Endothelial cell (in vitro differentiated cells): Measurements from ENCODE around the gene CHST11. TPM values are rescaled to one million over a fixed set of nuclear protein-coding genes. Genes with fewer than 3 reads are reported as not detected.

Experiments
- DNase-seq: peaks from one replicate; pipeline ENCODE4 v3.0.0; 2021; ENCODE audit warnings: low spot score
- H3K27ac Mint-ChIP-seq: one replicate; pipeline ENCODE4 v1.8.0; 2021; ENCODE audit warnings: mixed read lengths, inconsistent platforms; ENCODE audit not compliant: unreplicated experiment
- H3K27me3 Mint-ChIP-seq: one replicate; pipeline ENCODE4 v1.8.0; 2021; ENCODE audit warnings: mild to moderate bottlenecking, moderate library complexity, mixed read lengths, inconsistent platforms; ENCODE audit not compliant: unreplicated experiment
- H3K36me3 Mint-ChIP-seq: one replicate; pipeline ENCODE4 v1.8.0; 2021; ENCODE audit warnings: mild to moderate bottlenecking, low read depth, mixed read lengths, inconsistent platforms; ENCODE audit not compliant: unreplicated experiment
- H3K4me1 Mint-ChIP-seq: one replicate; pipeline ENCODE4 v1.8.0; 2021; ENCODE audit warnings: mild to moderate bottlenecking, mixed read lengths, inconsistent platforms; ENCODE audit not compliant: unreplicated experiment
- H3K4me3 Mint-ChIP-seq: one replicate; pipeline ENCODE4 v1.8.0; 2021; ENCODE audit warnings: mild to moderate bottlenecking, mixed read lengths, inconsistent platforms; ENCODE audit not compliant: unreplicated experiment
- H3K9me3 Mint-ChIP-seq: one replicate; pipeline ENCODE4 v1.8.0; 2021; ENCODE audit warnings: mixed read lengths, inconsistent platforms; ENCODE audit not compliant: unreplicated experiment
- total RNA-seq: library from RNA; stranded (reverse); fragmentation: NEBNext Ultra II Directional; extraction: Animal tissue kit (Norgen Biotek cat#: 25700); gene quantifications from one replicate; pipeline ENCODE4 v1.2.1, GENCODE V29; 2021; ENCODE audit not compliant: unreplicated experiment
- TF ChIP-seq, protein P1 (sequence below): fragments of 200-600 bp; sonication (generic); IDR thresholded peaks from one replicate; pipeline ENCODE4 v1.5.0; 2021; ENCODE audit warnings: antibody characterized with exemption; ENCODE audit not compliant: unreplicated experiment

The CHST11 gene
- total RNA-seq, 1 donor from 2014 or later: 11.8 TPM

- DNase-seq: no peak
- peaks cover 3% of the 10 kb centered on the region for H3K36me3 Mint-ChIP-seq
- H3K9me3 Mint-ChIP-seq: no peaks in the 10 kb centered on the region
- TF ChIP-seq, protein P1, sequence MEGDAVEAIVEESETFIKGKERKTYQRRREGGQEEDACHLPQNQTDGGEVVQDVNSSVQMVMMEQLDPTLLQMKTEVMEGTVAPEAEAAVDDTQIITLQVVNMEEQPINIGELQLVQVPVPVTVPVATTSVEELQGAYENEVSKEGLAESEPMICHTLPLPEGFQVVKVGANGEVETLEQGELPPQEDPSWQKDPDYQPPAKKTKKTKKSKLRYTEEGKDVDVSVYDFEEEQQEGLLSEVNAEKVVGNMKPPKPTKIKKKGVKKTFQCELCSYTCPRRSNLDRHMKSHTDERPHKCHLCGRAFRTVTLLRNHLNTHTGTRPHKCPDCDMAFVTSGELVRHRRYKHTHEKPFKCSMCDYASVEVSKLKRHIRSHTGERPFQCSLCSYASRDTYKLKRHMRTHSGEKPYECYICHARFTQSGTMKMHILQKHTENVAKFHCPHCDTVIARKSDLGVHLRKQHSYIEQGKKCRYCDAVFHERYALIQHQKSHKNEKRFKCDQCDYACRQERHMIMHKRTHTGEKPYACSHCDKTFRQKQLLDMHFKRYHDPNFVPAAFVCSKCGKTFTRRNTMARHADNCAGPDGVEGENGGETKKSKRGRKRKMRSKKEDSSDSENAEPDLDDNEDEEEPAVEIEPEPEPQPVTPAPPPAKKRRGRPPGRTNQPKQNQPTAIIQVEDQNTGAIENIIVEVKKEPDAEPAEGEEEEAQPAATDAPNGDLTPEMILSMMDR: no peak
- no peak overlapping the region for H3K4me3 Mint-ChIP-seq
- H3K27ac Mint-ChIP-seq: no peak overlapping the region
- peaks cover 9% of the 10 kb centered on the region for H3K4me1 Mint-ChIP-seq
- peaks cover 4% of the 10 kb centered on the region for H3K27me3 Mint-ChIP-seq
Measured at GRCh38 chr12:104529130-104529874, 72.6 kb downstream of the CHST11 start.

DNA sequence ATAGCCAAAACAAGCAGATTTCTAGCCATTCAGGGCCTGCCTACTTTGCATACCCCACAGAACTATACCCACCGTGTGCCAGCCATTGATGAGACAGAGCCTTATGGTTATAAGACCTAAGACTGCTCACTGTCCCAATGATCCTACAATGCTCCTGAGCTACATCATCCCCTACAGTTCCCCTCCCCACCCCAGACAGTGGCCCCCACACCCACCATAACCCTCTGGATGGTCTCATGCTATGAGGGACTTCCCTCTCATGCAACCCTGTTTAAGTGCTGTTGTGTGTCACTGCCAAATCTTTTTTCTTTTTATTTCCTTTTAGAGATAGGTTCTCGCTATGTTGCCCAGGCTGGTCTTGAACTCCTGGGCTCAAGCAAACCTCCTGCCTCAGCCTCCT, 75.9 kb downstream of the CHST11 start:
- peaks cover 6% of the 10 kb centered on the region for H3K4me1 Mint-ChIP-seq
- H3K4me3 Mint-ChIP-seq: no peak overlapping the region
- no peak for DNase-seq
- TF ChIP-seq, protein P1: no peak
- peaks cover under 1% of the 10 kb centered on the region for H3K36me3 Mint-ChIP-seq
- H3K27me3 Mint-ChIP-seq: peaks cover 3% of the 10 kb centered on the region
- no peaks in the 10 kb centered on the region for H3K9me3 Mint-ChIP-seq
- H3K27ac Mint-ChIP-seq: no peak overlapping the region

GRCh38 chr12:104533134-104533533, 76.4 kb downstream of the CHST11 start:
- Mint-ChIP-seq H3K27me3 (peaks cover 4% of the 10 kb centered on the region), H3K4me3 (no peak overlapping the region), H3K4me1 (peaks cover 6% of the 10 kb centered on the region), H3K9me3 (no peaks in the 10 kb centered on the region), H3K27ac (no peak overlapping the region), H3K36me3 (no peaks in the 10 kb centered on the region)
- TF ChIP-seq, protein P1: no peak
- no peak for DNase-seq

DNA sequence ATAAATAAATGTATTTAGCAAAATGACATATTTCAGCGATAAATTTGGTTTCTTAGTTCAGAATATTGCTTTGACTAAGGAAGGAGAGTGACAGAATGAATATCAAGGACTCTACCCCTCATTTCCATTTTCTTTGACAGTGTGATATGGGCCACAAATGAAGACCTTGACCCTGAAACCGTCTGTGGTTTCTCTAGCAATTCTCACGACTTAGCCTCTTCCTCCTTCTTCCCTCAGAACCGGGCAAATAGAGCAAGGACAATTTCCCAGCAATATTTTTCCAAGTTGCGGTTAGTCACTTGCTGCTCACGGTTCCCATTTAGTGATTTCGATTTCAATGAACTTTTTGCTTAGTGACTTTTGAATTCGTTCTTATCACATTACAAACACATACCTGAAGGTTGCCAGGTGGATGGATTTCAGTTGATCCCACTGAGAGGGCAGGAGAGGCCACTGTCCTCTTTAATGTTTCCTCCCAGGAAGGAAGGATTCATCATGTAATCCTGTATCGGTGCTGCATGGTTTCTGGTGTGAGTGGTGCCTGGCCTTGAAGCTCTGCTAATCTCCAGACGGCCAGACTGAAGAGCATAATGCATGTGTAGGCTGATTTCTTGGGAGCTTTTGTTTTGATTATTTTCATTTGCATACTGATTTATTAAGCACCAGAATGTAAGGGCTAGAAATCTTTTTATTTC, 77.6 kb downstream of the CHST11 start:
- peaks cover 5% of the 10 kb centered on the region for H3K27me3 Mint-ChIP-seq
- TF ChIP-seq, protein P1: no peak
- H3K4me1 Mint-ChIP-seq: peaks cover 6% of the 10 kb centered on the region
- H3K27ac Mint-ChIP-seq: no peak overlapping the region
- DNase-seq: no peak
- no peak overlapping the region for H3K4me3 Mint-ChIP-seq
- H3K9me3 Mint-ChIP-seq: no peaks in the 10 kb centered on the region
- H3K36me3 Mint-ChIP-seq: no peaks in the 10 kb centered on the region

DNA sequence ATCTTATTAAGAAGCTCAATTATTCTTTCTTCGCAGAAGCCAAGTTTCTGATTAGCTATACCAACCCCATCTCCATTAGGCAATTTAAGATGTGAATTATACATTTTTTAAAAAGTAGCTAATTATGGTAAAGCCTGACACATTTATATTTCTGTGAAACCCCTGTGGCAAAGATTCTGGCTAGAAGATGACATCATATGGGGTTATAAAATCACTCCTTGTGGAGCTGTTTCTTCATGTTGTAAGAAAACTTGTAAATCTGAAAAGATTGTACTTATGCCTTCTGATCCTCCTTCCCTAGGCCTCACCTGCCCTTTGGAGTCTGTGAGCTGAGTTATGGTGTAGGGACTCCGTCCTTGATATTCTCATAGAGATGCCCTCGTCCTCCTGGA, 78.1 kb downstream of the CHST11 start:
- Mint-ChIP-seq H3K4me1 (peaks cover 6% of the 10 kb centered on the region), H3K27ac (no peak overlapping the region), H3K36me3 (no peaks in the 10 kb centered on the region), H3K27me3 (peaks cover 6% of the 10 kb centered on the region), H3K4me3 (no peak overlapping the region), H3K9me3 (no peaks in the 10 kb centered on the region)
- TF ChIP-seq, protein P1: no peak
- DNase-seq: no peak
